NT2/D1 (cell line): ENCODE data around the gene RASAL2.

Experiments
- YY1 ChIP-seq: IDR thresholded peaks from 2 replicates; pipeline ENCODE4 v1.6.1; 2011; ENCODE audit not compliant: insufficient read length, insufficient read depth
- ZNF274 ChIP-seq: IDR thresholded peaks from 2 replicates; pipeline ENCODE4 v1.6.1; 2011; ENCODE audit warnings: mild to moderate bottlenecking, low read depth, low read length

DNA sequence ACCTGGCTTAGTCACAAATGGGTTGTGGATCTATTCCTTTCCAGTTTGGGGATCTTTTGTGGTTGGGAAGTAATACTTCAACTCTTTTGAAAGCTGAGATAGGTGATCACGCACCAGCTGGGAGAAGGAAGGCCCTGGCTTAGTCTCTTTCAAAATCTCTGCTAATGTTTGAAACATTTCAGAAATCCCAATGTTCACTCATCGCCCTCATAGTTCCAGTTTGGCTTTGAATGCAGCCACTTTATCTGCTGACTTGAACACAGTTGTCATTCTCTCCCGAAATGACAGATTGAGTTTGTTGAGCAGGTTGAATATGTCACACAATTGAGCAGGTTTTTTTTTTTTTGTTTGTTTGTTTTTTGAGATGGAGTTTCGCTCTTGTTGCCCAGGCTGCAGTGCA is 24.6 kb downstream of the RASAL2 start:
- no peak for TF ChIP-seq YY1
- no peak for TF ChIP-seq ZNF274
